Keratinocyte (primary cell): ENCODE measurements around the gene PTPMT1. TPM values are rescaled to one million over a fixed set of nuclear protein-coding genes. Genes with fewer than 3 reads are reported as not detected.

Experiments
- DNase-seq: peaks from one replicate; pipeline ENCODE4 v3.0.0-alpha.2; 2011; ENCODE audit warnings: low read depth, missing footprints, low spot score
- FAIRE-seq: peaks from 2 replicates; lab custom pipeline; 2011; peaks lifted over from hg19 to GRCh38; lab: Jason Lieb, UNC
- H2AFZ ChIP-seq: 2 replicates; pipeline ENCODE4 v1.6.0; 2012; ENCODE audit warnings: low read length, control low read depth, inconsistent platforms; ENCODE audit not compliant: control insufficient read depth
- H3K27ac ChIP-seq: 2 replicates; pipeline ENCODE4 v1.5.1; 2011; ENCODE audit warnings: low read length; ENCODE audit not compliant: control insufficient read depth, insufficient read depth
- H3K27me3 ChIP-seq: 3 replicates; pipeline ENCODE4 v1.6.0; 2011; ENCODE audit warnings: low read length; ENCODE audit not compliant: control insufficient read depth, insufficient read depth; ENCODE audit errors: extremely low read depth
- H3K36me3 ChIP-seq, 2 experiments: 2 replicates in 1 of 2; 3 replicates in 1 of 2; pipeline ENCODE4 v1.5.1; 2011; ENCODE audit warnings: low read length in 2 of 2, mild to moderate bottlenecking in 1 of 2; ENCODE audit not compliant: control insufficient read depth in 2 of 2, insufficient read depth in 2 of 2; ENCODE audit errors: extremely low read depth in 1 of 2
- H3K4me1 ChIP-seq: 3 replicates; pipeline ENCODE4 v1.5.1; 2011; ENCODE audit warnings: low read length; ENCODE audit not compliant: control insufficient read depth, insufficient read depth; ENCODE audit errors: extremely low read depth
- H3K4me2 ChIP-seq: 3 replicates; pipeline ENCODE4 v1.6.0; 2011; ENCODE audit warnings: low read depth, low read length; ENCODE audit not compliant: control insufficient read depth, insufficient read depth; ENCODE audit errors: extremely low read depth
- H3K4me3 ChIP-seq, 3 experiments: fragments of 200-600 bp in 1 of 3; sonication (generic) in 1 of 3; 2 replicates in 2 of 3; 3 replicates in 1 of 3; pipeline ENCODE4 v1.5.1; 2011 to 2016; ENCODE audit warnings: low read length in 3 of 3, mild to moderate bottlenecking in 3 of 3, control low read depth in 2 of 3, inconsistent platforms in 1 of 3, low read depth in 1 of 3, mixed read lengths in 1 of 3, mixed run types in 1 of 3, moderate library complexity in 1 of 3; ENCODE audit not compliant: control insufficient read depth in 2 of 3, insufficient read depth in 2 of 3; ENCODE audit errors: extremely low read depth in 1 of 3
- H3K79me2 ChIP-seq: 2 replicates; pipeline ENCODE4 v1.6.0; 2012; ENCODE audit warnings: low read length; ENCODE audit not compliant: control insufficient read depth, insufficient read depth
- H3K9ac ChIP-seq: 3 replicates; pipeline ENCODE4 v1.6.0; 2011; ENCODE audit warnings: low read length; ENCODE audit not compliant: control insufficient read depth, insufficient read depth; ENCODE audit errors: extremely low read depth
- H3K9me1 ChIP-seq: 3 replicates; pipeline ENCODE4 v1.6.0; 2011; ENCODE audit warnings: low read length; ENCODE audit not compliant: control insufficient read depth, insufficient read depth; ENCODE audit errors: extremely low read depth
- H3K9me3 ChIP-seq: 2 replicates; pipeline ENCODE4 v1.5.1; 2012; ENCODE audit warnings: low read depth, low read length; ENCODE audit not compliant: control insufficient read depth
- H4K20me1 ChIP-seq: 3 replicates; pipeline ENCODE4 v1.6.0; 2011; ENCODE audit warnings: low read length; ENCODE audit not compliant: control insufficient read depth, insufficient read depth; ENCODE audit errors: extremely low read depth
- EZH2 ChIP-seq: IDR thresholded peaks from one replicate; pipeline ENCODE4 v1.6.1; 2012; ENCODE audit warnings: inconsistent platforms, mild to moderate bottlenecking, low read length, moderate library complexity
- dilution Hi-C: fragments of 300-500 bp; cut with MboI; formaldehyde crosslinking; loops from one replicate; pipeline ENCODE4 v1.7.0; 2020; ENCODE audit warnings: low sequenced_read_pairs; ENCODE audit not compliant: extremely low pct_ligation_motif_present
- polyA plus RNA-seq, 5 experiments: library from polyadenylated mRNA; depleted of rRNA in 3 of 5; stranded (reverse) in 3 of 5; stranded (forward) in 1 of 5; unstranded in 1 of 5; fragments of >200 nt; gene quantifications; 1 replicate in 1 of 5; 2 replicates in 3 of 5; 3 replicates in 1 of 5; pipeline versions ENCODE4 v1.2.1 to v1.2.3, GENCODE V29; 2011 to 2012; ENCODE audit warnings: missing spikeins in 2 of 5, low read depth in 1 of 5, low replicate concordance in 1 of 5
- TF ChIP-seq, protein P1 (sequence below), 3 experiments: IDR thresholded peaks in 1 of 3; conservative IDR thresholded peaks in 1 of 3; optimal IDR thresholded peaks in 1 of 3; 2 replicates in 2 of 3; 3 replicates in 1 of 3; pipeline versions ENCODE3 to v1.5.1; 2011; ENCODE audit warnings: low read length in 3 of 3, mild to moderate bottlenecking in 3 of 3, moderate library complexity in 2 of 3, control low read depth in 1 of 3, inconsistent platforms in 1 of 3; ENCODE audit not compliant: insufficient read depth in 2 of 3; ENCODE audit errors: extremely low read depth in 1 of 3

PTPMT1 gene
- polyA plus RNA-seq, 1 donor (not counting 4 experiments of a cell fraction or from before 2014, with no cell fraction given): 64.9 TPM

DNA sequence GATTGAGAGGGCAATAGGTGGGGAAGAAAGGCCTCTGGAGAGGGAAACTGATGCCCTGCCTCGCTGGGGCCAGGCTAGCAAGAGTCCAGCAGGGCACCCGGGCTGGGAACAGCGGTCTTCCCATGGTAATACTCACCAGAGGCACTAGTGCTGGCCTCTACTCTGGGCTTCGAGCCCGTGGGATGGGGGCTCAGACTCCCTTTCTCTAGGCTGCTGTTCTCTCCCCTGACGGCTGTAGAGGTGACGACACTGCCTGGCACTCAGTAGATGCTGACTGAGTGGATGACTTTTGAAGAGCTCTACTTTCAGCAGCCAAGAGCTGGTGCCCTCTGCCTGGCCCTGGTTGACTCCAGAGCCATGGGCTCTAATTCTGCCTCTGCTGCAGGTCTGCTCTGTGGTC is 29.6 kb downstream of the PTPMT1 start:
- Histone ChIP-seq H3K4me3 (no peak overlapping the region), H2AFZ (no peak overlapping the region), H3K36me3 (no peaks in the 10 kb centered on the region), H3K79me2 (no peaks in the 10 kb centered on the region), H3K9me3 (no peaks in the 10 kb centered on the region), H3K4me1 (peaks cover 3% of the 10 kb centered on the region), H3K27me3 (peaks cover 54% of the 10 kb centered on the region), H4K20me1 (peaks cover 3% of the 10 kb centered on the region), H3K27ac (no peak overlapping the region), H3K9me1 (no peaks in the 10 kb centered on the region), H3K4me2 (no peak overlapping the region), H3K9ac (no peak overlapping the region)
- no peak for TF ChIP-seq EZH2
- TF ChIP-seq, protein P1, sequence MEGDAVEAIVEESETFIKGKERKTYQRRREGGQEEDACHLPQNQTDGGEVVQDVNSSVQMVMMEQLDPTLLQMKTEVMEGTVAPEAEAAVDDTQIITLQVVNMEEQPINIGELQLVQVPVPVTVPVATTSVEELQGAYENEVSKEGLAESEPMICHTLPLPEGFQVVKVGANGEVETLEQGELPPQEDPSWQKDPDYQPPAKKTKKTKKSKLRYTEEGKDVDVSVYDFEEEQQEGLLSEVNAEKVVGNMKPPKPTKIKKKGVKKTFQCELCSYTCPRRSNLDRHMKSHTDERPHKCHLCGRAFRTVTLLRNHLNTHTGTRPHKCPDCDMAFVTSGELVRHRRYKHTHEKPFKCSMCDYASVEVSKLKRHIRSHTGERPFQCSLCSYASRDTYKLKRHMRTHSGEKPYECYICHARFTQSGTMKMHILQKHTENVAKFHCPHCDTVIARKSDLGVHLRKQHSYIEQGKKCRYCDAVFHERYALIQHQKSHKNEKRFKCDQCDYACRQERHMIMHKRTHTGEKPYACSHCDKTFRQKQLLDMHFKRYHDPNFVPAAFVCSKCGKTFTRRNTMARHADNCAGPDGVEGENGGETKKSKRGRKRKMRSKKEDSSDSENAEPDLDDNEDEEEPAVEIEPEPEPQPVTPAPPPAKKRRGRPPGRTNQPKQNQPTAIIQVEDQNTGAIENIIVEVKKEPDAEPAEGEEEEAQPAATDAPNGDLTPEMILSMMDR (optimal IDR thresholded peaks at IDR 0.05 in 1 of 3, IDR thresholded peaks at IDR 0.05 in 1 of 3, conservative IDR thresholded peaks at IDR 0.05 in 1 of 3; ENCODE audit: extremely low read depth in 1 of 3, insufficient read depth in 2 of 3, low read length in 3 of 3): no peak
- DNase-seq (no peak), FAIRE-seq (no peak)
- dilution Hi-C loops: no loop called here

DNA sequence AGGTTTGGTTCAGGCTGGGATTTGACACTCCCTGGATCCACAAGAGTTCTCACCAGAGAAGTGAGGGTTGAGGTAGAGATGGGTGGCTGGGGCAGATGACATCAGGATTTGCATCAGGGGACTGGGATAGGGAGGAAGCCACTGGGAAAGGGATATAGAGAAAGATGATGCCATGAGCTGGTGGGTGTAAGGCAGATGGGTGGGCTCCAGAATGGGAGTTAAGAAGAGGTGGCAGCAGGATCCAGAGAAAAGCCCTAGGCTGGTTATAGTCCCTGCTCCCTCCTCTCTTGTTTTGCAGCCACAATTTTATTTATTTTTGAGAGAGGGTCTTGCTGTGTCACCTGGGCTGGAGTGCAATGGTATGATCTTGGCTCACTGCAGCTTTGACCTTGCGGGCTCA is 30.6 kb downstream of the PTPMT1 start:
- Histone ChIP-seq H3K4me3 (no peak overlapping the region), H3K9me3 (no peaks in the 10 kb centered on the region), H3K27ac (no peak overlapping the region), H3K9ac (no peak overlapping the region), H3K4me2 (no peak overlapping the region), H3K9me1 (no peaks in the 10 kb centered on the region), H3K27me3 (peaks cover 46% of the 10 kb centered on the region), H2AFZ (no peak overlapping the region), H3K36me3 (no peaks in the 10 kb centered on the region), H4K20me1 (peaks cover 3% of the 10 kb centered on the region), H3K4me1 (peaks cover 3% of the 10 kb centered on the region), H3K79me2 (no peaks in the 10 kb centered on the region)
- FAIRE-seq: no peak
- dilution Hi-C loops: no loop called here
- TF ChIP-seq, protein P1 (optimal IDR thresholded peaks at IDR 0.05 in 1 of 3, IDR thresholded peaks at IDR 0.05 in 1 of 3, conservative IDR thresholded peaks at IDR 0.05 in 1 of 3; ENCODE audit: extremely low read depth in 1 of 3, insufficient read depth in 2 of 3, low read length in 3 of 3): no peak
- TF ChIP-seq EZH2: no peak
- no peak for DNase-seq
